ENCODE results near the gene MYLK. TPM values are rescaled to one million over a fixed set of nuclear protein-coding genes. Genes with fewer than 3 reads are reported as not detected.
A peak's percentile ranks its signal among the peaks of the same experiment; 100 is the strongest.
"Not testable (repeated sequence)": the region's sequence is repeated elsewhere in the genome, so short reads cannot be mapped to it uniquely, and the experiment has no call there.

MYLK gene
- total RNA-seq, 1 donor from 2014 or later: 26.6 TPM

DNA sequence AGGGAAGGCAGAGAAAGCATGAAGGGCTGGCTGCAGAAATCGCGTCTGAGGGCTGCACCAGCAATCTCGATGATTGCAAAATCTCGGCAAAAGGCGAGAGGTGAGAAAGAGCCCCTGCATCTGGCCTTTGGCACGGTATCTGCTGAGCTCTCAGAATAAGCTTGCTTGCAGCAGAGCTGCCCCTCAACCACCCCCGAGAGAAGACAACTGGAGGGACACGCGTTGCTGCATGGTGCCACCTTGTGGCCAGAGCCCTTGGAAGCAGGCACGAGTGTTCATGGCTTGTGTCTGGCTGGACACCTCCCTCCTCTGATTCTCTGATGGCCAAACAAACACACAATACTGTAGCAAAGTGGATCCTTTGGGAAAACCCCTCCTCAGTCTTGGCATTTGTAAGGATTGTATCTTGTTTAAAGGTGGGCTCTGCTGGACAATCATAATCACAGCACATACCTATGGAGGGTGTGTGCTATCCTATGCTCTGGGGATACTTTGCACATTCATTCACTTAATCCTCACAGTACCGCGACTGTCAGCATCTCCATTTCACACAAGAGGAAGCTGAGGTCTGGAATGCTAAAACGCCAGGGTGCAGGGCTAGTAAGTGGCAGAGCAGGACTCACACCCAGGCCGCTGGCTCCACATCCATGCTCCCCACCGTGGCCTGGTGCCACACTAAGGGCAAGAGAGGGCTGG, 164.9 kb downstream of the MYLK start:
- not testable (repeated sequence) for H3K9me3 ChIP-seq (ENCODE audit: control insufficient read depth in 3 of 3, low read length in 3 of 3); H3K36me3 ChIP-seq (ENCODE audit: control insufficient read depth in 3 of 3, insufficient read depth in 3 of 3, low read length in 3 of 3); H3K27ac ChIP-seq (ENCODE audit: low read depth, low read length); H3K27me3 ChIP-seq (ENCODE audit: control insufficient read depth in 3 of 3, insufficient read depth in 3 of 3, low read length in 3 of 3)
- Histone ChIP-seq H3K4me3 (ENCODE audit: low read length in 3 of 3) (peak overlapping the region in 1 of 3 donors; percentile 48), H3K9ac (ENCODE audit: low read depth in 1 of 3, low read length in 3 of 3) (peak overlapping the region in 1 of 3 donors; percentile 60), H3K4me1 (ENCODE audit: control insufficient read depth in 3 of 3, insufficient read depth in 3 of 3, low read length in 3 of 3) (peaks cover 7 to 18% (median 18%) of the 10 kb centered on the region in 3 donors)

DNA sequence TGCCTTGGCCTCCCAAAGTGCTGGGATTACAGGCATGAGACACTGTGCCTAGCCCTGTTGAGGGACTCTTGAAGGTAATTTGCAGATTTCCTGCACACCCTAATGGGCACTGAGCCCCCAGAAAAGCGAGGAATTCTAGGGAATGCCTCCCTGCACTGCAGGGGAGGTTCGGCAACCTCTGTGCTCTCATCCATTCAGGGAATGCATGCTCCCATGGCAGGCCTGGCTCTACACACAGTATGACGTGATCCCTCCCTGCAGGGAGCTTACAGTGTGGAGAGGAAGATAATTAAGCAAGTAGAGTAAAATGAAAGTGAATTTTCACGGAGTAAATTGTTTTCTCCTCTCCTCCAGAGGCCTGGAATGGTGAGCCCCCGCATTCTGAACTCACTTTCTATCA, 166.0 kb downstream of the MYLK start:
- no peak overlapping the region for H3K9ac ChIP-seq (ENCODE audit: low read depth in 1 of 3, low read length in 3 of 3)
- H3K27ac ChIP-seq (ENCODE audit: low read depth, low read length): no peak overlapping the region
- H3K27me3 ChIP-seq (ENCODE audit: control insufficient read depth in 3 of 3, insufficient read depth in 3 of 3, low read length in 3 of 3): no peaks in the 10 kb centered on the region
- H3K36me3 ChIP-seq (ENCODE audit: control insufficient read depth in 3 of 3, insufficient read depth in 3 of 3, low read length in 3 of 3): no peaks in the 10 kb centered on the region
- peaks cover 7 to 18% (median 14%) of the 10 kb centered on the region in 3 donors for H3K4me1 ChIP-seq (ENCODE audit: control insufficient read depth in 3 of 3, insufficient read depth in 3 of 3, low read length in 3 of 3)
- H3K4me3 ChIP-seq (ENCODE audit: low read length in 3 of 3): no peak overlapping the region
- H3K9me3 ChIP-seq (ENCODE audit: control insufficient read depth in 3 of 3, low read length in 3 of 3): no peaks in the 10 kb centered on the region

DNA sequence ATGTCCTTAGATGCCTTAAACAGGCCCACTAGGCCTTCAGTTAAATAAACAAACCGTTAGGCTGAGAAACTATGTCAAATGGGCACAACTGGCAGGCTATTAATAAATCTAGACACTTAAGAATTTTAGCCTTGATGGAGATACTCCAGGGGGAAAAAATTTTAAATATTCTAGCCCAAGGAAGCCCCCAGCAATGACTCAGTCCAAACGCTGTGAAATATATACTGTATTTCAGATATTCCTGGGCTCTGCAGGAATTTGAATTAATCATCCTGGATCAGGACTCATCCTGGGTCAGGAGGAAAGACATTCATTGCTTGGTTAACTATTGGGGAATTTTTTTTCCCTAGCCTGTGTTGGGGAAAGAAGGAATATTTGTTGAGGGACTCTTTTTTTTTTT, 166.7 kb downstream of the MYLK start:
- H3K27ac ChIP-seq (ENCODE audit: low read depth, low read length); H3K9me3 ChIP-seq (ENCODE audit: control insufficient read depth in 3 of 3, low read length in 3 of 3); H3K36me3 ChIP-seq (ENCODE audit: control insufficient read depth in 3 of 3, insufficient read depth in 3 of 3, low read length in 3 of 3); H3K27me3 ChIP-seq (ENCODE audit: control insufficient read depth in 3 of 3, insufficient read depth in 3 of 3, low read length in 3 of 3); H3K4me3 ChIP-seq (ENCODE audit: low read length in 3 of 3); H3K9ac ChIP-seq (ENCODE audit: low read depth in 1 of 3, low read length in 3 of 3): not testable (repeated sequence)
- H3K4me1 ChIP-seq (ENCODE audit: control insufficient read depth in 3 of 3, insufficient read depth in 3 of 3, low read length in 3 of 3): peaks cover 7 to 18% (median 15%) of the 10 kb centered on the region in 3 donors

DNA sequence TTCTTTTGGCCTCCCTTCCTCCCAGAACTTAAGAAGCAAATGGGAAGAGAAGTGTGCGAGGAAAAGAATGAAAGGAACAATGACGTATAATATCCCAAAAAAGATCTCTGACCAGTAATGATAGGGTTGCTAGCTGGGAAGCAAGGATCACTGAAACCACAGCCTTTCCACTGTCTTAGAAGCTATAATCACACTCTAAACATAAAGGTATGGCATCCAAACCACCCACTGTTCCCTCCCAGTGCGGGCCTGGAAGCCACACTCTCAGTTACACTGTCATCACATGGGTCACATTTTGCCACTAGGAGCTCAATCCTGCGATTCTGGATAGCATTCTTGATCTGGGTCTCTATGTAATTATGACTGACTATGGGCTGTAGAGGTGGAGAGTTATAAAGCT, 167.7 kb downstream of the MYLK start:
- Histone ChIP-seq H3K9ac (ENCODE audit: low read depth in 1 of 3, low read length in 3 of 3) (no peak overlapping the region), H3K4me3 (ENCODE audit: low read length in 3 of 3) (no peak overlapping the region), H3K27ac (ENCODE audit: low read depth, low read length) (no peak overlapping the region), H3K9me3 (ENCODE audit: control insufficient read depth in 3 of 3, low read length in 3 of 3) (no peaks in the 10 kb centered on the region), H3K4me1 (ENCODE audit: control insufficient read depth in 3 of 3, insufficient read depth in 3 of 3, low read length in 3 of 3) (peaks cover 12 to 27% (median 25%) of the 10 kb centered on the region in 3 donors), H3K27me3 (ENCODE audit: control insufficient read depth in 3 of 3, insufficient read depth in 3 of 3, low read length in 3 of 3) (no peaks in the 10 kb centered on the region), H3K36me3 (ENCODE audit: control insufficient read depth in 3 of 3, insufficient read depth in 3 of 3, low read length in 3 of 3) (no peaks in the 10 kb centered on the region)

DNA sequence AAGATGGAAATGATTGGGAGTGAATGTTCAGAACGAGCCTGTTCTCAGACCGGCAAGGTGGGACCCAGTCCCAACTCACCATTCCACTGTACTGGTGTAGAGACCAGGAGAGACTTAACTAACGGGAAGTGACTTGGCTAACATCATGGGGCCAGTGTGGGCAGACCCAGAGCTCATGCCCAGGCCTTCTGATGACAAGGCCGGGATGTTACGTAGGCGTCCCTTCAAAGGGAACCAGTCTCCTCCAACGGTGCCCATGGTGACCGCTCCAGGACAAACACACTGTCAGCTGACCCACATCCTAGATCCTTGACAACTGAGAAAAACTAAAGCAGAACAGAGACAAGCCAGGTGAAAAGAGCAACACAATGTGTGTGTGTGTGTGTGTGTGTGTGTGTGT, 170.9 kb downstream of the MYLK start:
- Histone ChIP-seq H3K9ac (ENCODE audit: low read depth in 1 of 3, low read length in 3 of 3) (no peak overlapping the region), H3K36me3 (ENCODE audit: control insufficient read depth in 3 of 3, insufficient read depth in 3 of 3, low read length in 3 of 3) (no peaks in the 10 kb centered on the region), H3K4me3 (ENCODE audit: low read length in 3 of 3) (no peak overlapping the region), H3K27ac (ENCODE audit: low read depth, low read length) (no peak overlapping the region), H3K4me1 (ENCODE audit: control insufficient read depth in 3 of 3, insufficient read depth in 3 of 3, low read length in 3 of 3) (peaks cover 6 to 12% (median 10%) of the 10 kb centered on the region in 3 donors), H3K27me3 (ENCODE audit: control insufficient read depth in 3 of 3, insufficient read depth in 3 of 3, low read length in 3 of 3) (no peaks in the 10 kb centered on the region), H3K9me3 (ENCODE audit: control insufficient read depth in 3 of 3, low read length in 3 of 3) (no peaks in the 10 kb centered on the region)

DNA sequence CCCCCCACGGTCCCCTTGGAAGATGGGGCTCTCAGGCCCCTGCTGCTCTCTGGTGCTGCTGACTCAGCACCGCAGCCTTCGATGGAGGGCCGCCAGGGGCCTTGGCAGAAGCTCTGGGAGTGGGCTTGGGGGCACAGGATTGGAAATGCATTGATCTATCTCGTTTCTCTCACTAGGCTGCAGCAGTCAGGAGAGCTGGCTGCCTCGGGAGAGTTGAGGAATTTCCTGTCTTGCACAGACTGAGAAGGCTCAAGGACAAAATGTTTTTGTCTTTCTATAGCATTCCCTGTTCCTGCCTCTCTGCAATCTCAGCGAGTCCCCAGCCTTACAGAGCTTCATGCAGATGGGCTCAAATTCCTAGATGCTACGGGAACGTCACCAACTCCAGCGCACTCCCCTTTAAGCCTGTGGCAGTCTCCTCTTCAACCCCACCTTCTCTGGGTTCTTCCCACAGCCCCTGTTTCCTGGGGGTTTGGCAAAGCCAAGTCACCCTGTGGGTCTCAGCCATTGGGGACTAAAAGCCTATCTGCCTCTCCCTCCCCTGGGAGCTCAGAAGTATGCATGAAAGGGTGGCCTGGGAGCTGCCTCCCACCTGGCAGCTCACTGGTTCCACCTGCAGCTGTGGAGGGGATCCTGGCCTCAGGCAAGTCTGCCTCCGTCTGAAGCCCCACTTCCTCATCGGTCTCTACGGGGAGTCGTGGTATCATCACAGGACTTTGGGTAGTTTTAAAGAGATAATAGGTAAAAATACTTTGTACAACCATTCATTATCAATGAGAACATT, 171.9 kb downstream of the MYLK start:
- peak overlapping the region in 2 of 3 donors; percentile 10 to 16 for H3K9ac ChIP-seq (ENCODE audit: low read depth in 1 of 3, low read length in 3 of 3)
- peaks cover 6 to 12% (median 10%) of the 10 kb centered on the region in 3 donors for H3K4me1 ChIP-seq (ENCODE audit: control insufficient read depth in 3 of 3, insufficient read depth in 3 of 3, low read length in 3 of 3)
- no peaks in the 10 kb centered on the region for H3K9me3 ChIP-seq (ENCODE audit: control insufficient read depth in 3 of 3, low read length in 3 of 3)
- H3K4me3 ChIP-seq (ENCODE audit: low read length in 3 of 3): no peak overlapping the region
- no peak overlapping the region for H3K27ac ChIP-seq (ENCODE audit: low read depth, low read length)
- no peaks in the 10 kb centered on the region for H3K36me3 ChIP-seq (ENCODE audit: control insufficient read depth in 3 of 3, insufficient read depth in 3 of 3, low read length in 3 of 3)
- H3K27me3 ChIP-seq (ENCODE audit: control insufficient read depth in 3 of 3, insufficient read depth in 3 of 3, low read length in 3 of 3): no peaks in the 10 kb centered on the region

DNA sequence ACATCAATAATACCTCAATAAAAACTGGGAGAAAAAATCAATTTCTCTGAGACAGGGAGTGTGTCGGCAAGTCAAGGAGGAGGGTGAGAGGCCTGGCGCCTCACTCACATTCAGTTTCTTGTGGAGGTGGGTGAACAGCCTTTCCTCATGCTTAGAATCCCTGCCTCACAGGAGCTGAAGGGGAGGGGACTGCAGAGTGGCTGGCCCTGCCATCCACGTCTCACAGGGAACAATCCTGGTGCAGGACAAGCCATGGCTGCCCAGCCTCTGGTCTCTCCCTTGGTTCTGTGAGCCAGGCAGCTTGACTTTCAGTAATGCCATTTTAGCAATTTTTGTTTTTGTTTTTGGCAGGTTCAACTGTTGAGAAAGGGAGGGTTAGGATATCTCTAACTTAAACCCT, 172.8 kb downstream of the MYLK start:
- no peaks in the 10 kb centered on the region for H3K27me3 ChIP-seq (ENCODE audit: control insufficient read depth in 3 of 3, insufficient read depth in 3 of 3, low read length in 3 of 3)

DNA sequence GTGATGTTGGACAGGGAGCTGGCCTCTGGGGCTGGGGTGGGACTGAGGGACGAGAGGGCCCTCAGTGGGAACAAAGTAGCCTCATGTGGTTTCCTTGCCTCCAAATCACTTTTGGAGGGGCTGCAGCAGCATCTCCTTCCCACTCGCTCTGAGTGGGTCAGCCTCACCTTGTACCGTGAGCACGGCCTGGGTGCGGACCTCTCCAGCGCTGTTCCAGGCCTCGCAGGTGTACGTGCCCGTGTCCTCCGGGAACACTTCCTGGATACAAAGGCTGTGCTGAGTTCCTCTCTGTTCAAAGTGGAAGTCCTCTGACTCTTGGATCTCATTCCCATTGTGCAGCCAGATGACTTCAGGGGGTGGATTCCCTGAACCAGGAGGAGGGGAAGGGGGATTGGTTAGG, 175.6 kb downstream of the MYLK start:
- H3K4me3 ChIP-seq (ENCODE audit: low read length in 3 of 3): no peak overlapping the region
- H3K4me1 ChIP-seq (ENCODE audit: control insufficient read depth in 3 of 3, insufficient read depth in 3 of 3, low read length in 3 of 3): peaks cover 6 to 12% (median 10%) of the 10 kb centered on the region in 3 donors
- H3K27me3 ChIP-seq (ENCODE audit: control insufficient read depth in 3 of 3, insufficient read depth in 3 of 3, low read length in 3 of 3): no peaks in the 10 kb centered on the region
- H3K27ac ChIP-seq (ENCODE audit: low read depth, low read length): no peak overlapping the region
- H3K9me3 ChIP-seq (ENCODE audit: control insufficient read depth in 3 of 3, low read length in 3 of 3): no peaks in the 10 kb centered on the region
- H3K9ac ChIP-seq (ENCODE audit: low read depth in 1 of 3, low read length in 3 of 3): no peak overlapping the region
- H3K36me3 ChIP-seq (ENCODE audit: control insufficient read depth in 3 of 3, insufficient read depth in 3 of 3, low read length in 3 of 3): no peaks in the 10 kb centered on the region

More for the DNA sequence above, 172.8 kb downstream of the MYLK start:
- Histone ChIP-seq H3K9ac (ENCODE audit: low read depth in 1 of 3, low read length in 3 of 3) (no peak overlapping the region), H3K9me3 (ENCODE audit: control insufficient read depth in 3 of 3, low read length in 3 of 3) (no peaks in the 10 kb centered on the region), H3K4me3 (ENCODE audit: low read length in 3 of 3) (no peak overlapping the region), H3K36me3 (ENCODE audit: control insufficient read depth in 3 of 3, insufficient read depth in 3 of 3, low read length in 3 of 3) (no peaks in the 10 kb centered on the region), H3K27ac (ENCODE audit: low read depth, low read length) (no peak overlapping the region), H3K4me1 (ENCODE audit: control insufficient read depth in 3 of 3, insufficient read depth in 3 of 3, low read length in 3 of 3) (peaks cover 6 to 12% (median 10%) of the 10 kb centered on the region in 3 donors)

DNA sequence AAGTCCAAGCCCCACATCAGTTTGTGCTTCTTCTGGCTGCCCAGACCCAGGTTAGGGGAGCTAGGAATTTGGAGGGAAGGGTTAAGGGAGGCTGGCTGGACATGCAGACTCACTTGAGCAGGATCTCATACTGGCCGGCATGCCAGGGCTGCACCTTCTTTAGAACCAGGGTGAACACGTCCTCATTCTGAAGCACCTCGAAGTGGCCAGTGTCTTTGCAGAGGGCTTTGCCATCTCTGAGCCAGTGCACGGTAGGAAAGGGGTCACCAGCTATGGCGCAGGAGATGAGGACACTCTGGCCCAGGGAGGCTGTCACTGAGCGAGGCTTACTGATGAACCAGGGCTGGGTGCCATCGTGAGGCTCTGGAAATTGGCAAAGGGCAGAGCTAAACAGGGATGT, 176.5 kb downstream of the MYLK start:
- not testable (repeated sequence) for H3K9ac ChIP-seq (ENCODE audit: low read depth in 1 of 3, low read length in 3 of 3); H3K27me3 ChIP-seq (ENCODE audit: control insufficient read depth in 3 of 3, insufficient read depth in 3 of 3, low read length in 3 of 3); H3K36me3 ChIP-seq (ENCODE audit: control insufficient read depth in 3 of 3, insufficient read depth in 3 of 3, low read length in 3 of 3); H3K4me3 ChIP-seq (ENCODE audit: low read length in 3 of 3); H3K27ac ChIP-seq (ENCODE audit: low read depth, low read length); H3K9me3 ChIP-seq (ENCODE audit: control insufficient read depth in 3 of 3, low read length in 3 of 3)
- peaks cover 6 to 12% (median 10%) of the 10 kb centered on the region in 3 donors for H3K4me1 ChIP-seq (ENCODE audit: control insufficient read depth in 3 of 3, insufficient read depth in 3 of 3, low read length in 3 of 3)

DNA sequence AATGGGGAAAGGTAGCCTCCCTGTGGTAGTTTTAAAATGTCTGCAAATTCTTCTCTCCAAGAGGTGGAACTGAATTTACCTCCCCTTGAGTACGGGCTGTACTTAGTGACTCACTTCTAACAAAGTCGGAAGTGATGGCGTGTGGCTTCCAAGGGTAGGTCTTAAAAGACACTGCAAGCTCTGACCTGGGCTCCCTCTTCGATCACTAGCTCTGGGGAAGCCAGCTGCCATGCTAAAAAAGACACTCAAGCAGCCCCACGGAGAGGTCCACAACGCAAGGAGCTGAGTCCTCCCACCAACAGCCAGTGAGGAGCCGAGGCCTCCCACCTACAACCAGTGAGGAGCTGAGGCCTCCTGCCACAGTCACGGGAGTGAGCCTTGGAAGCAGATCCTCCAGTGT, 177.3 kb downstream of the MYLK start:
- H3K27me3 ChIP-seq (ENCODE audit: control insufficient read depth in 3 of 3, insufficient read depth in 3 of 3, low read length in 3 of 3): no peaks in the 10 kb centered on the region
- H3K9me3 ChIP-seq (ENCODE audit: control insufficient read depth in 3 of 3, low read length in 3 of 3): no peaks in the 10 kb centered on the region
- H3K36me3 ChIP-seq (ENCODE audit: control insufficient read depth in 3 of 3, insufficient read depth in 3 of 3, low read length in 3 of 3): no peaks in the 10 kb centered on the region
- peaks cover 1 to 8% (median 6%) of the 10 kb centered on the region in 3 donors for H3K4me1 ChIP-seq (ENCODE audit: control insufficient read depth in 3 of 3, insufficient read depth in 3 of 3, low read length in 3 of 3)
- H3K4me3 ChIP-seq (ENCODE audit: low read length in 3 of 3): no peak overlapping the region
- no peak overlapping the region for H3K9ac ChIP-seq (ENCODE audit: low read depth in 1 of 3, low read length in 3 of 3)
- no peak overlapping the region for H3K27ac ChIP-seq (ENCODE audit: low read depth, low read length)

All from skeletal muscle tissue (tissue), 4 donors.